ENCODE measurements around the gene NAA35.
"Not testable (repeated sequence)": the region's sequence is repeated elsewhere in the genome, so short reads cannot be mapped to it uniquely, and the experiment has no call there.

The NAA35 gene

DNA sequence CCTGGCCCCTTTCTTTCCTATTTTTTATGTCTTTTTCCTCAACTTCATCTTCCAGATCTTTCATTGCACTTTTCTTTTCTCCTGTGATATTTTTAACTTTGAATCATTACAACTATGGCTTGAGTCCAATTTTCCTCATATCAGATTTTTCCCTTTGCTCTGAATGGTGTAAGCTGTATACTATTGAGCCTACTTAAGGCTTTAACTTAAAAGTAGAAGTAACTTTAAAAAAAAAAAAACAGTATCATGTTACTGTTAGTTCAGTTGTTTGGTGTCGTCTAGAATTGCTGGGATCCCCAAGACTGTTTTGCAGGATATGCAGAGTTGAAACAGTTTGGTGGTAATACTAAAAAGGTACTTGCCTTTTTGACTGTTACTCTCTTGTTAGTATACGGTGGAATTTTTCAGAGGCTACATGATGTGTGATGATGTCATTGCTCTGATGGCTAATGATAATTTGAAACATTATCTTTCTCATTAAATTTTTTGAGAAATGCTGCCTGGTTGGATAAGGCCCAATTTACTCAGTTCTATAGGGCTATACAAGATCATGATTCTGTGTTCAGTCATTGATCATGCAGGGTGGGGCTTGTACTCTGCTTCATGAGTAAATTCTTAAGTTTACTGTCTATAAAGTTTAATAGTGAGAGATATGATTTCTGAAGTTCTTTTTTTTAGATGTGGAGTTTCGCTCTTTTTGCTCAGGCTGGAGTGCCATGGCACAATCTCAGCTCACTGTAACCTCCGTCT is 8.8 kb downstream of the NAA35 start:
- no peak for DNase-seq

GRCh38 chr9:85959955-85960354 is 19.0 kb downstream of the NAA35 start:
- no peak for DNase-seq

DNA sequence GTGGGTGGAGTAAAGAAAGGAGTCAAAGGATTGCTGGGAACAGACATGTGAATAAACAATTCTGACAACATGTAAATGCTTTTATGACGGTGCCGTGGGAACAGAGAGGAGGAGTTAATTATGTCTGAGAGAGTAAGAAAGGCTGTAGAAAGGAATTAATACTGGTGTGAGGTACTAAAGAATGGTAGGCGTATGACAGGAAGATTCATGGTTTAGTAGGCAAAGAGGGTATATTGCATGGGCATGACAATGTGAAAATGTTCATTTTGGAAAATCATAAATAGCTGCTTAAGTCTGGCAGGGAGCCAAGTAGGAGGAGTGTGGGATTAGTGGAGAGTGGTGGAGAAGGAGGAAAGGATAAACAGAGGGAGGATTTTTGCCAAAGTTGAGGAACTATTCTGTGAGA is 19.7 kb downstream of the NAA35 start:
- DNase-seq: no peak

DNA sequence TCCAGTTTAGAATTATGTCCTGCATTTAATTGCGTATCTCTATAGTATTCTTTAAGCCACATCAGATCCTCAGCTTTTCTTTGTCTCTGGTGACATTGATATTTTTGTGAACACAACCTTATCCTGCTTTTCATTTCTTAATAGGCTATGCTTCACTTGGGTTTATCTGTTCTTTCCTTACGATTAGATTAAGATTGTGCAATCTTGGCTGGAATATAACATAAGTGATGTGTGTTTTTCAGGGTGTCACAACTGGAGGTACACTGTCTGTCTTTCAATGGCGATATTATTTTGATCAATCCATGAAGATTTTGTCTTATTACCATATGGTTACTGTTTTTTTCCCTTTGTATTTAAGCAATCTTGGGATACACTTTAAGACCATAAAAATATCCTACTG is 23.6 kb downstream of the NAA35 start:
- no peak for DNase-seq

DNA sequence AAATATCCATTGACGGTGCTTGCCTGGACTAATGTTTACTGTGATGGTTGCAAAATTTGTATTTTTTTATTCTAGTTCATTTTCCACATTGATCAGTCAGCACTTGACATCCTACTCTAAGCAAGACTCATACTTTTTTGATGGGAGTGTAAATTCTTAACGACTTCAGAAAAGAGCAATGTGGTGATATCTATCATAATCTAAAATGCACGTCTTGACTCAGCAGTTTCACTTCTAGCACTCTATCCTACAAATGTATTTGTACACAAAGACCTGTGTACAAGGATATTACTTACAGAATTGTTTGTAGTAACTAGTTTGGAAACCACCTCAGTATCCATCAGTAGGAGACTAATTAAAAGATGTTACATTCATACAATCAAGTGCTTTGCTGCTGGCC is 24.0 kb downstream of the NAA35 start:
- no peak for DNase-seq

DNA sequence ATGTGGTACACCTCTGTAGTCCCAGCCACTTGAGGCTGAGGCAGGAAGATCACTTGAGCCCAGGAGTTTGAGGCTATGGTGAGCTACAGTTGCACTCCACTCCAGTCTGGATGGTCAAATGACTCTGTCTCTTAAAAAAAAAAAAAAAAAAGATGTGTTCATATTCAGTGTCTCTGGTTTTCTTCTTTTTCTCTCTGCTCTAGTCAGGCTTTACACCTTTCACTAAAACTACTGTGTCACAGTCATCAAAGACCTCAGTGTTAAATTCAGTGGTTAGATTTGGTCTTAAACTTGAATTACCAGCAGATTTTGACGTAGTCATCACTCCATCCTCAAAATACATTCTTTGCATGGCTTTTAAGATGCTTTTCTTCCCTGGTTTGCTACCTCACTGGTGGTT is 28.8 kb downstream of the NAA35 start:
- no peak for DNase-seq

DNA sequence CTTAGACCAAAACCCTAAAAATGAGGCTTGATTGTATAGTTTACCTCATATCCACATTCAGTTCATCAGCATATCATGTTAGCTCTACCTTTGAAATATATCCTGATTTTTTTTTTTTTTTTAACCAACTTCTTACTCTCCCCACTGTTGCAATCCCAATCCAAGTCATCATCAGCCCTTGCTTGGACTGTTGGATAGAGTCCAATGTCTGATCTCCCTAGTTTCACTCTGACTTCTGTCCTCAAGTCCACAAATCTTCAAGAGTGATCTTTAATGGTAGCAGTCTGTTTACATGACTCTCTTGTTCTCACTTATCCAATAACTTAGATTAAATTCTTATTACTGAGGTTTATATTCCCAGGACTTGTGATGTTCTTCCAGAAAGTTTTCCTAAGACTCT is 30.8 kb downstream of the NAA35 start:
- no peak for DNase-seq

DNA sequence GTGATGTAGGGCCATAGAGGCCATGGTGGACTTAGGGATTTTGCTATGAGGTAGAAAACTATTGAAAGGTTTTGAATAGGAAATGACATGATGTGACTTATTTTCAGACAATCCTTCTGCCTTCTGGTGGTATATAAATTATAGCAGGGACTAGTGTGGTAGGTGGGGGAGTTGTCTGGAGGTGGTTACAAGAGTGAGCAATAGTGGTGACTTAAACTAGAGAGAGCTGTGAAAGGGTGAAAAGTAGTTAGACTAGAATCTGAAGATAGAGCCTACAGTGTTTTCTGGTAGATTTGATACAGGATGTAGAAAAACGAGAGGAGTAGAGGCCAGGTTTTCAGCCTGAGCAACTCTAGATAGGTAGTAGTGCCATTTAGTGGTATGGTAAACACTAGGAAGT is 32.3 kb downstream of the NAA35 start:
- no peak for DNase-seq

DNA sequence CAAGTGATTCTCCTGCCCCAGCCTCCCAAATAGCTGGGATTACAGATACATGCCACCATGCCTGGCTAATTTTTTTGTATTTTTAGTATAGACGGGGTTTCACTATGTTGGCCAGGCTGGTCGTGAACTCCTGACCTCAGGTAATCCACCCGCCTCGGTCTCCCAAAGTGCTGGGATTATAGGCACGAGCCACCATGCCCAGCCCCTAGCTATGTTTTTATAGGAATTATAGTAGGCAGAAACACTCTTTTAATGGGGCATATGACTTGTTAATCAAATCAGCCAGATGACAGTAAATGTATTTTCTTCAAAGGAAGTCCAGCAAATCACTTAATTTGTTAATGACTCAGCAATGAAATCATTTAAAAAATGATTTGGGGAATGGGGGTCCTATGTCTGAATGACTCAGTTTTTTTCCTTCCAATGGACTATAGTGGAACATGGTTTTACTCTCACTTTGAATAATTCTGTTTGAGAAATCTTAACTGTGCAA is 33.2 kb downstream of the NAA35 start:
- DNase-seq: not testable (repeated sequence)

DNA sequence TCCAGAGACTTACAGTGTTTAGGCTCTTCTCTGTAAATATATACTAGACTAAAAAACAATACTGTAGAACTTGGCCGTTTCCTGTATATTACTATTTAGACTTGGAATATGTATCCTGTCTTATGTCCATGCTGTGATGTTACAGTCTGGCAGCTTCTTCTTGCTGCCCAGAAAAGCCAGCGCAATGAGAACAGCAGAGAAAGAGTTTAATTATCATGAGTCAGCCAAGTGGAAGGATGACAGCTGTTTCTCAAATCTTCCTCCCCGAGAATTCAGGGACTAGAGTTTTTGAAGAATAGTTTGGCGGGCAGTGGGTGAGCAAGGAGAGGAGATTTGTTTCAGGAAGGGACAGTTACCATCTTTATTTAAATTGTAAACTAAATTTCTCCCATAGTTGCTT is 37.5 kb downstream of the NAA35 start:
- DNase-seq: no peak

- DNase-seq: no peak
Measured at GRCh38 chr9:85981369-85981768, 40.4 kb downstream of the NAA35 start.

GRCh38 chr9:85984457-85984856 is 43.5 kb downstream of the NAA35 start:
- no peak for DNase-seq

GRCh38 chr9:85987236-85987635 is 46.3 kb downstream of the NAA35 start:
- DNase-seq: no peak

DNA sequence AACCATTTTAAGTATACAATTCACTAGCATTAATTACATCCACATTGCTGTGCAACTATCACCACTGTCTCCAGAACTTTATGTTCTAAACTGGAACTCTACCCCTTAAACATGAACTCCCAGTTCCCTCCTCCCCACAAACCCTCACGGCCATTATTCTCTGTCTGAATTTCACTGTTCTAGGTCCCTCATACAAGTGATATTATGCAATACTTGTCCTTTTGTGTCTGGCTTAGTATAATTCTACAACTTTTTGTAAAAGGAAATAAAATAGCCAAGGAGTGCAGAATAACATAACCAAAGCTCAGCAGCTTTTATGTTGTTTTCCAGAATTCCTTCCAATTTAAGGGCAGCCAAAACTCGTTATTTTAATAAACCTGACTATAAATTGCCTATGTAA is 53.2 kb downstream of the NAA35 start:
- no peak for DNase-seq

- no peak for DNase-seq
Measured at GRCh38 chr9:85995097-85995496, 54.2 kb downstream of the NAA35 start.

- DNase-seq: no peak
Measured at GRCh38 chr9:85995599-85995998, 54.7 kb downstream of the NAA35 start.

DNA sequence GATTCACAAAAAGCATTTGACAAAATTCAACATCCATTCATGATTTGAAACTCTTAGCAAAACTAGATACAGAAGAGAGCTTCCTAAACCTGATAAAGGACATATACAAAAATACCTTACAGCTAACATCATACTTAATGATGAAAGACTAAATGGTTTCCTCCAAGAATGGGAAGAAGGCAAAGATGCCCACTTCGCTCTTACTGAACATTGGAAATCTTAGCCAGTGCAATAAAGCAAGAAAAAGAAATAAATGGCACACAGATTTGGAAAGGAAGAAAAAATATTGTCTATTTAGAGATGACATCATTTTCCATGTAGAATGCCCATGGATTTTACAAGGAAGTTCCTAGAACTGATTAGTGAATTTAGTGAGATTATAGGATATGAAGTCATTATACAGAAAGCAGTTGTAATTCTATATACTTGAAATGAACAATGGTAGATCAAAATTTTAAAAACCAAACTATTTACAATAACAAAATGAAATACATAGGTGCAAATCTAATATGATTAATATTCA is 64.4 kb downstream of the NAA35 start:
- DNase-seq: no peak

DNA sequence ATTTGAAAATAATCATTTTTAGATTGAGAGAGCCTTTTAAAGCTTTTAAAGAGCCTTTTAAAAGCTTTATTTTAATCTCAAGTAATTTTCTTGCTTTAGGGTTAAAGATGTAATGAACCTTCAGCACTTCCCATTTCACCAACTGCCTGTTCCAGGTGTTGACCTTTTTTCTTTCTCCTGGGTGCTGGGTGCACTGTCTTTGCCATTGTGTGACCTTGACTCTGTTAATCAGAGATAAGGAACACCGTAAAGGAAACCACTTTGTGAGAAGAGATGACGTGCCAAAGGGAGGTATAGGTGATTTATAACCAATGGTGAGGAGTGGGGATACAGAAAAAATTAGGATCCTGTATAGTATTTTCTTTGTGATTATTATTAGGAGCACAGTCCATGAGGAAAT is 68.2 kb downstream of the NAA35 start:
- no peak for DNase-seq

DNA sequence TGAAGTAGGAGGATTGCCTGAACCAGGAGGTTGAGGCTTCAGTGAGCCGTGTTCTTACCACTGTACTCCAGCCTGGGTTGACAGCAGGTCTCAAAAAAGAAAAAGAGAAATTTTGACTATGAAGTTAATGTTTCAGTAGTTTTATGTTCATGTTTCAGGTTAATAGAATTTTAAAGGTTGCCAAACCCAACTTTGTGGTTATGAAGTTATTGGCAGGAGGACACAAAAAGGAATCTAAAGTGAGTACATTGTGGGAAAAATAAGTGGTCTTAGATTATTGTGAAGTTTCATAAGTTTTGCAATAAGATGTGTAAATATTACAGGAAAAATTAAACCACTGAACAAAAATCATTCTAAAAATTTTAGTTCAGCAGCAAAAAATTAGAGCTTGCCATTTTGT is 79.8 kb downstream of the NAA35 start:
- no peak for DNase-seq

- DNase-seq: no peak
Measured at GRCh38 chr9:86021166-86021565, 80.2 kb downstream of the NAA35 start.

- DNase-seq: no peak
Measured at GRCh38 chr9:86022687-86023266, 81.8 kb downstream of the NAA35 start.

DNA sequence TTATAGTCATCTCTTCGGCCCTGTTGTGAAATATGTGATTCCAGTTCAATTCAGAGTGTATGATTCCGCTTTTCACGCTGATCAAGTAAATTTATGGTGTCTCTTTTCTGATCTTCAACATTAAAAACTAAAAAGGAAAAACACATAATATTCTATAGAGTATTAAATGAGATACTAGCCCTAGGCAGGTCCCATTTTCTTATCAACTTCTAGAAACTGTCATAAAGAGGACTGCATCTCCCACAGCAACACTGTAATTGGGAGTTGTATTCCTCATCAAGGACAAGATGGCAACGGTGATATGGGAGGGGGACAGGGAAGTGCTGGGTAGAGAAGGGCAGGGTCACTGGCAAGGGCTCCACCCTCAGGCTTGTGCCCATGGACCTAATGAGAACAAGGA is 86.8 kb downstream of the NAA35 start:
- no peak for DNase-seq

GRCh38 chr9:86034863-86035734 is 94.2 kb downstream of the NAA35 start:
- no peak for DNase-seq
